ENCODE data around the gene SOX12. TPM values are rescaled to one million over a fixed set of nuclear protein-coding genes. Genes with fewer than 3 reads are reported as not detected.

Gene SOX12
- total RNA-seq (1 to 10 TPM in 1 of 2 donors, under 1 TPM in 1; 0.67 to 4.2 TPM), polyA plus RNA-seq (1 to 10 TPM; 1.3 to 2.0 TPM)

DNA sequence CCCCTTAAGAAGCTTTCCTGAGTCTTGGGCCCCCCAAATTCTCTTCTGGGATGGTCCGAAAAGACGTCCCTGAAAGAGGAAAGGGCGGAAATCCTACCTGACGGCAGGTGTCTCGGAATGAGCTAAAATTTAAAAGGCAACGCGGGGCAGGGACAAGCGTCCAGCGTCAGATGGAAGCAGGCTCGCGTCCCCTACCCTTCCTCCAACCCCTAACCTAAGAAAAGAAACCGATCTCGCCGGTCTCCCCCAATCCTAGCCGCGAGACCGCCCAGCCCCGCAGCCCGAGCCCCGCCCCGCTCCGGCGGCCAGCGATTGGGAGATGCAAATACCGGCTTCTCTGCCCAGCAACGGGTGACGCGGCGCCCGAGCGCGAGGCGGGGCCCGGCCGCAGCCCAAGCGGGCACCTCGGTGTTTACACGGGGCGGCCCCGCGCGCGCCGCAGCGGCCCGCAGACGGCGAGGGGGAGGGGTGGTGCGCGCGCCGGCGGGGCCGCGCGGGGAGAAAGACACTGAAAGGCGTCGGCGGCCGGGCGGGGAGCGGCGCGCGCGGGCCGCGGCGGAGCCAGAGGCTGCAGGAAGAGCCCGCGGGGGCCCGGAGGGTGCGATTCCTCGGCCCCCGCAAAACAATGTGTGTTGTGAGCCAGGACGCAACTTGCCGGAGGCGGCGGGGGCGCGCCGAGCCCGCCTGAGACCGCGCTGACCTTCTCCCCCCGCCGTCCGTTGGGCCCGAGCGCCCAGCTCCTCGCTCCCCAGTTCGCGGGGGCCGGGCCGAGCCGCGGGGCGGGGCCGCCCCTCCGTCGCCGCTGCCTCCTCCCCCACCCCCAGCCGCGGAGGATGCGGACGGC, at the start of gene SOX12:
Gene SOX12, plus strand, starts transcription at position 508 of the 844 bp plus-strand sequence. CDS start 373 bp downstream, outside the sequence.
- peak within 1 kb of the TSS; percentile 72 to 90 for H3K9ac ChIP-seq (ENCODE audit: low read depth in 1 of 2, low read length in 2 of 2)
- WGBS = under 1% methylated on average over 106 of the region's 106 CpGs
- peak within 1 kb of the TSS; percentile 88 to 89 for H3K27ac ChIP-seq (ENCODE audit: low read depth in 1 of 2, low read length in 2 of 2)
- no peaks in the 10 kb centered on the region for H3K36me3 ChIP-seq (ENCODE audit: control insufficient read depth in 4 of 4, insufficient read depth in 3 of 4, low read depth in 1 of 4, low read length in 3 of 4)
- H3K9me3 ChIP-seq (ENCODE audit: control insufficient read depth in 4 of 4, low read length in 3 of 4) = no peaks in the 10 kb centered on the region
- H3K27me3 ChIP-seq (ENCODE audit: control insufficient read depth in 4 of 4, insufficient read depth in 4 of 4, low read length in 3 of 4) = no peaks in the 10 kb centered on the region
- no peak for TF ChIP-seq HNF4G (IDR thresholded peaks at IDR 0.05)
- TF ChIP-seq, protein P1, sequence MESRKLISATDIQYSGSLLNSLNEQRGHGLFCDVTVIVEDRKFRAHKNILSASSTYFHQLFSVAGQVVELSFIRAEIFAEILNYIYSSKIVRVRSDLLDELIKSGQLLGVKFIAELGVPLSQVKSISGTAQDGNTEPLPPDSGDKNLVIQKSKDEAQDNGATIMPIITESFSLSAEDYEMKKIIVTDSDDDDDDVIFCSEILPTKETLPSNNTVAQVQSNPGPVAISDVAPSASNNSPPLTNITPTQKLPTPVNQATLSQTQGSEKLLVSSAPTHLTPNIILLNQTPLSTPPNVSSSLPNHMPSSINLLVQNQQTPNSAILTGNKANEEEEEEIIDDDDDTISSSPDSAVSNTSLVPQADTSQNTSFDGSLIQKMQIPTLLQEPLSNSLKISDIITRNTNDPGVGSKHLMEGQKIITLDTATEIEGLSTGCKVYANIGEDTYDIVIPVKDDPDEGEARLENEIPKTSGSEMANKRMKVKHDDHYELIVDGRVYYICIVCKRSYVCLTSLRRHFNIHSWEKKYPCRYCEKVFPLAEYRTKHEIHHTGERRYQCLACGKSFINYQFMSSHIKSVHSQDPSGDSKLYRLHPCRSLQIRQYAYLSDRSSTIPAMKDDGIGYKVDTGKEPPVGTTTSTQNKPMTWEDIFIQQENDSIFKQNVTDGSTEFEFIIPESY (IDR thresholded peaks at IDR 0.05) = no peak
- no peak for TF ChIP-seq FOXA2 (IDR thresholded peaks at IDR 0.05)
- TF ChIP-seq YY1 (IDR thresholded peaks at IDR 0.05) = peak; percentile 18
- no peak for TF ChIP-seq CTCF (IDR thresholded peaks at IDR 0.05; ENCODE audit: low read depth, low read length, missing input control)
- TF ChIP-seq TAF1 (conservative IDR thresholded peaks at IDR 0.05) = peak; percentile 21
- no peak for TF ChIP-seq RAD21 (IDR thresholded peaks at IDR 0.05)
- no peak for TF ChIP-seq EGR1 (IDR thresholded peaks at IDR 0.05; ENCODE audit: low read depth in 2 of 2)
- no peak for TF ChIP-seq MAX (IDR thresholded peaks at IDR 0.05)
- TF ChIP-seq, protein P2, sequence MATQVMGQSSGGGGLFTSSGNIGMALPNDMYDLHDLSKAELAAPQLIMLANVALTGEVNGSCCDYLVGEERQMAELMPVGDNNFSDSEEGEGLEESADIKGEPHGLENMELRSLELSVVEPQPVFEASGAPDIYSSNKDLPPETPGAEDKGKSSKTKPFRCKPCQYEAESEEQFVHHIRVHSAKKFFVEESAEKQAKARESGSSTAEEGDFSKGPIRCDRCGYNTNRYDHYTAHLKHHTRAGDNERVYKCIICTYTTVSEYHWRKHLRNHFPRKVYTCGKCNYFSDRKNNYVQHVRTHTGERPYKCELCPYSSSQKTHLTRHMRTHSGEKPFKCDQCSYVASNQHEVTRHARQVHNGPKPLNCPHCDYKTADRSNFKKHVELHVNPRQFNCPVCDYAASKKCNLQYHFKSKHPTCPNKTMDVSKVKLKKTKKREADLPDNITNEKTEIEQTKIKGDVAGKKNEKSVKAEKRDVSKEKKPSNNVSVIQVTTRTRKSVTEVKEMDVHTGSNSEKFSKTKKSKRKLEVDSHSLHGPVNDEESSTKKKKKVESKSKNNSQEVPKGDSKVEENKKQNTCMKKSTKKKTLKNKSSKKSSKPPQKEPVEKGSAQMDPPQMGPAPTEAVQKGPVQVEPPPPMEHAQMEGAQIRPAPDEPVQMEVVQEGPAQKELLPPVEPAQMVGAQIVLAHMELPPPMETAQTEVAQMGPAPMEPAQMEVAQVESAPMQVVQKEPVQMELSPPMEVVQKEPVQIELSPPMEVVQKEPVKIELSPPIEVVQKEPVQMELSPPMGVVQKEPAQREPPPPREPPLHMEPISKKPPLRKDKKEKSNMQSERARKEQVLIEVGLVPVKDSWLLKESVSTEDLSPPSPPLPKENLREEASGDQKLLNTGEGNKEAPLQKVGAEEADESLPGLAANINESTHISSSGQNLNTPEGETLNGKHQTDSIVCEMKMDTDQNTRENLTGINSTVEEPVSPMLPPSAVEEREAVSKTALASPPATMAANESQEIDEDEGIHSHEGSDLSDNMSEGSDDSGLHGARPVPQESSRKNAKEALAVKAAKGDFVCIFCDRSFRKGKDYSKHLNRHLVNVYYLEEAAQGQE (IDR thresholded peaks at IDR 0.05) = peak; percentile 46
- TF ChIP-seq ATF3 (IDR thresholded peaks at IDR 0.05) = no peak
- no peak for TF ChIP-seq RXRA (IDR thresholded peaks at IDR 0.05)
- no peak for TF ChIP-seq GABPA (IDR thresholded peaks at IDR 0.05 in 1 of 2, conservative IDR thresholded peaks at IDR 0.05 in 1 of 2)
- no peak for TF ChIP-seq JUND (IDR thresholded peaks at IDR 0.05)
- TF ChIP-seq HNF4A (conservative IDR thresholded peaks at IDR 0.05) = no peak
- TF ChIP-seq SP1 (IDR thresholded peaks at IDR 0.05) = peak; percentile 44
- peak; percentile 99 for DNase-seq (ENCODE audit: low spot score)
- peak within 1 kb of the TSS; percentile 68 to 88 (median 85) for H3K4me3 ChIP-seq (ENCODE audit: low read depth in 1 of 3, low read length in 3 of 3)
- peaks cover 7 to 31% (median 16%) of the 10 kb centered on the region in 4 donors for H3K4me1 ChIP-seq (ENCODE audit: control insufficient read depth in 4 of 4, insufficient read depth in 4 of 4, low read length in 3 of 4)

Data from liver (tissue), 9 donors.